ENCODE data around the gene CNIH2. TPM values are rescaled to one million over a fixed set of nuclear protein-coding genes. Genes with fewer than 3 reads are reported as not detected.
"Not testable (repeated sequence)": the region's sequence is repeated elsewhere in the genome, so short reads cannot be mapped to it uniquely, and the experiment has no call there.

The CNIH2 gene
- total RNA-seq, 1 donor from 2014 or later: 1.7 TPM

DNA sequence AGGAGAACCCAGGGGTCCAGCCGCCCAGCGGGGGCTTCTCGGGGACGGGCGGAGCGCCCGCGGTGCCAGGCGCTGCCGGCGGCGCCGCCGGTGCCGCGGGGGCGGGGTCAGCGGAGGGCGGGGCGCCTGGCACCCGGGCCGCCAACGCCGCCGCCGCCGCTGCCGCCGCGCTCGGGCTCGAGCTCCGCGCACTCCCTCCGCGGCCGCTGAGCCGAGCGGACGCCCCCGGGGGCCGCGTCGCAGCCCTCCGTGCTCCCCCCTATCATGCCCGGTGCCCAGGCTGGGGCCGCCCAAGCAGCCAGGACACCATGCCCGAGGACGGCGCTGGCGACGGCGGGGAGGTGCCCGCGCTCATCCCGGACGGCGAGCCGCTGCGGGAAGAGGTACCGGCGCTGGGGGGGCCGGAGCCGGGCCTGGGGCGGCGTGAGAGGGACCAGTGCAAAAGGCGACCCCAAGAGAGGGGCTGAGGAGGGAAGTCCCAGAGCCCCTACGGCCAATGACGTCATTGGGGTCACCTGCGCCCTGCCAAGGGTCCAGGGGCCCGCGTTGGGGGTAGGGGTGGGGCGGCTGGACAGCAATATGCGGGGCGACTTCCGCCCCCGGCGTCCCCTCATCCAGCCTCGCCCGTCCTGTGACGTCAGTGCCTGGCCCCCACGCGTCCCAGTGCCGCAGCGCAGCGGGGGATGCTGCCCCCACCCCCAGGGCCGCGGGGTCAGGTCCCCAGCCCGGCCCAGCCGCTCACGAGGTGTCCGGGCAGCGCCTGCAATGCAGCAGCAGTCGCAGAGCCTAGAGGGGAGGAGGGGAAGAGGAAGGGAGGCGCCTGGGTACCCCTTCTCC, 13.9 kb downstream of the CNIH2 start, which contains the start of gene TMEM151A:
TMEM151A (plus strand) TSS at position 189 of the 837 bp plus-strand sequence; CDS start at position 309, 120 bp downstream.
- no peak for DNase-seq

DNA sequence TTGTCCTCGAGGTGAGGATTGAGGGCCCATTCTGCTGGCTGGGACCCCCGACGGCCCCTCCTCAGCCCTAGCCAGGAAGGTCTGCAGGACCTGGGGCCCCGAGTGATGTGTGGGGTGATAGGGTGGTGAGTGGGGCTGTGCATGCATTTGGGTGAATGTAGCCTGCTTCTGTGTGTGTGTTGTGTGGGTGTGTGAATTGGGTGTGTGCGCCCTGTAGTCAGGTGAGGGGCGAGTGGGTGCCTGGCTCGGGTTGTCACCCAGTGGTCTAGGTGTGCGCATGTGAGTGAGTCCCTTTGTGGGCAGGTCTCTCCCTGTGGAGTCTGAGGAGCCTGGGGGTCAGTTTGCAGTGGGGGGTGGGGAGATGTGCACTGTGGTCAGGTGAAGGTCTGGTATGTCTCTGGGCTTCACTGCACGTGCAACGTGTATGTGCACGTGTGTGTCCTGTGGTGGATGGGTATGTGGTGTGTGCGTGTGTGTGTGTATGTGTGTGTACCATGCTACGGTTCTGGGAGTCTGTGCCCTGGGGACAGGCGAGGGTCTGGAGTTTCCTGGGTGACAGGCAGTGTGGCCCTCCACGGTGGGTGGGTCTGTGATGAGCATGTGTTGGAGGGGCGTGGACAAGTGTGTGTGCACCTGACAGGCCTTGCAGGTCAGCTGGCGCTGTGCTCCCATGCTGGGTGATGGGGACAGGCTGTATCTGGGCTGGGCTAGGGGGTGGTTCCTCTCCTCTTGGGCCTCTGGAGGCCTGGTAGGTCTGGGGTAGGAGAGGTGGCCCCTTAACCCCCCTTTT, 14.8 kb downstream of the CNIH2 start:
- DNase-seq: no peak

- no peak for DNase-seq
Observed at GRCh38 chr11:66293352-66293751, 15.4 kb downstream of the CNIH2 start.

- no peak for DNase-seq
Observed at GRCh38 chr11:66293777-66294625, 16.0 kb downstream of the CNIH2 start.

- DNase-seq: no peak
Observed at GRCh38 chr11:66294626-66295620, 16.9 kb downstream of the CNIH2 start.

DNA sequence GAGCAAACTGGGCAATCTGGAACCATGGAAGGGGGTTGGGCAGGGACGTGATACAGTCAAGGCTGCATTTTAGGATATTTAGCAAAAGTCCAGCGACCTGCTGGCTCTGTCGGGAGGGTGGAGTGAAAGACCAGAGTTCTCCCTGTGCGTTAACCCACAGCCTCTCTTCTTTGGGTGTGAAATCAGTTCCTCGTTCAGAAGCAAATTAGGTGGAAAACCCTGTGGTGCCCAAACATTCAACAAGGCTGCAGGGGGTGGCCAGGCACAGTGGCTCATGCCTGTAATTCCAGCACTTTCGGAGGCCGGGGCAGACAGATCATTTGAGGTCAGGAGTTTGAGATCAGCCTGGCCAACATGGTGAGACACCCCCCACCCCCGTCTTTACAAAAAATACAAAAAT, 19.6 kb downstream of the CNIH2 start:
- DNase-seq: no peak

DNA sequence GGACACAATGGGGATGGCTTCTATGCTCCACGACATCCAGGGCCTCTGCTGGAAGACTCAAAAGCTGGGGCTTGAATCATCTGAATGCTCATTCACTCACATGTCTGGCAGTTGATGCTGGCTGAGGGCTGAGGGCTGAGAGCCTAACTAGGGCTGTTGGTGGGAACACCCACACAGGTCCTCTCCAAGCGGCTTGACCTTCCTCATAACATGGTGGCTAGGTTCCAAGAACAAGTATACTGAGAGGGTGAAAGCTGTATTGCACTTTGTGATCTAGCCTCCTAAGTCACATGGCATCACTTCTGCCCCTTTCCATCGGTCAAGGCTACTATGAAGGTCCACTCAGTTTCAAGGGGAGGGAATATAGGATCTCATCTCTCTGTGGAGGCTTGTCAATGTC, 21.2 kb downstream of the CNIH2 start:
- DNase-seq: no peak

DNA sequence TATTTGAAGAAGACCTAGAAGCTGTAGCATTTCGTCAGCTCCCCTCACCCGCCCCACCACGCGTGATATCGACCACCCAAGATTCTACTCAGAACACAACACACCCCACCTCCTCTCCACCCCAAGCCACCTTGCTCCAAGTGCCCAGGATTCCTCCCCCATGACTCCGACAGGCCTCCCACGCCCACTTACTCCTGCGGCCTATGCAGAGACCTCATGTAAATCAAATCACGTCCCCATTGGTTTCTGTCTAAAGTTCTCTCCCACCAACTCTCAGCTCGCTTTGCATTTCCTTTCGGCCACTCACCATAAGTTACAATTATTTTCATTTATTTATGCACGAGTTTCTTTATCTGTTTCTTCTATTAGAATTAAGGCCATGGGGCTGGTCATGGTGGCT, 24.7 kb downstream of the CNIH2 start:
- DNase-seq: no peak

DNA sequence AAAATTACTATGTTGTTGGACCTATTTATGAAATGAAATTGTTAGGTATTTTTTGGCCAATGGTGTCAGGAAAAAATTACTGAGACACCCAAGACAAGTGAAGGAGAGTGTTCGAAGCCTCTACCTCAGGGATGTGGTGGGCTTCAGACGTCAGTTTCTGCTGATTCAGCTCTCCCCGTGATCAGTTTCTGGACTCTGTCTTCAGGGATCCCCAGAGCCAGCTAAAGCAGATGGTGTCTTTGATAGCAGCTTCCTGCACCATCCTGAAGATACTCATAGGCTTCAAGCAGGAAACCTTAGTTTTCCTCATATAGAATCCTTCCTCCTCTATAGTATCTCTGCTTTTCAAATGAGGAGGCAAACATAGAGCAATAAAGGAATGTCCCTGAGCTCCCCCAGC, 31.5 kb downstream of the CNIH2 start:
- no peak for DNase-seq

DNA sequence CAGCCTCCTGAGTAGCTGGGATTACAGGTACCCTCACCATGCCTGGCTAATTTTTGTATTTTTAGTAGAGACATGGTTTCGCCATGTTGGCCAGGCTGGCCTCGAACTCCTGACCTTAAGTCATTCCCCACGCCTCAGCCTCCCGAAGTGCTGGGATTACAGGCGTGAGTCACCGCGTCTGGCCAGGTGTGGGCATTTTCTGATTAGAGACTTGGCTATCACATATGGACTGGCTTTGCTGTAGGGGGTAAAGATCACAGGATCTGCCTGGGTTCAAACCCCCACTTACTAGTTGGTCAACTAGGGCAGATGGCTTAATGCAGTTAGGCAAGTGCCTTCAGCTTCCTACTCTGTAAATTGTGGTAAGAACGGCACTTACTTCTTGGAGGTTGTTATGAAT, 32.3 kb downstream of the CNIH2 start:
- DNase-seq: no peak

DNA sequence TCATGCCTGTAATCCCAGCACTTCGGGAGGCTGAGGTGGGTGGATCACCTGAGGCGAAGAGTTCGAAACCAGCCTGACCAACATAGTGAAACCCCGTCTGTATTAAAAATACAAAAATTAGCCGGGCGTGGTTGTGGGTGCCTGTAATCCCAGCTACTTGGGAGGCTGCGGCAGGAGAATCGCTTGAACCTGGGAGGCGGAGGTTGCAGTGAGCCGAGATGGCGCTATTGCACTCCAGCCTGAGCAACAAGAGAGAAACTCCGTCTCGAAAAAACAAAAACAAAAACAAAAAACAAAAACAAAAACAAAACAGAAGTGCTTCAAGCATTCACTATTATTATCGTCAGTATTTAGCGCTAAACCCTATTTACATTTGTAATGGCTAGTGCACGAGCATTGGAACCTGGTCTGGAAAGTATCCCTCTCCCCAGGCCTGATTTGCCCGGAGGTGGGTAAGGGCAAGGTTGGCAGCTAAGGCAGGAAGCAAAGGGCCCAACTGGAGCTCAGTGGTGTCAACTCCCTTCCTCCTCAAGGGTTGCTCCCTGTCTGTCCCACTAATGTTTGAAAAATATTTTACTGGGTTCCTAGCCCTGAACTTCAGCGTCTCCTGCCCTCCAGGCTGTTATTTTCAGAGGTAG, 32.9 kb downstream of the CNIH2 start:
- DNase-seq: not testable (repeated sequence)

DNA sequence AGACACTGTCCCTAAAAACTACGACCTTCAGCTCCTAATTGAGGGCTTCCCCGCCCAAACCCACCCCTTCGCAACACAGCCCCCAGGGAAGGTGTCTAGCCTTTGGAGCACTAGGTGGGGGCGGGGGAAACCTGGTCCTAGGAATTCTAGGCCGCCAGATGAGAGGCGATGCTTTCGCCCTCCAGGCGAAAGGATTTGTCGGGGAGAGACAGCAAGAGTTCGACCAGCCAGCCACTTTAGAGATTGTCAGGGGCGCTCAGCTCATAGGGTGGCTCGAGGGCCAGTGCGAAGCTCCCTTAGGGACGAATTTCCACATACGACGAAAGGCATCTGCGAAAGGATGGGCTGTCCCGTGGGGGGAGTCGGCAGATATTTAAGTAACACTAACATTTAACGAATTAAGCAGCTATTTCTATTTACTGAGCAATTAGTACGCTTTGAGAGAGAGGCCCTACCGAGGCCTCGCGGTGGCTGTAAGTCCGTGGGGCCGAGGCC, 33.5 kb downstream of the CNIH2 start:
- no peak for DNase-seq

DNA sequence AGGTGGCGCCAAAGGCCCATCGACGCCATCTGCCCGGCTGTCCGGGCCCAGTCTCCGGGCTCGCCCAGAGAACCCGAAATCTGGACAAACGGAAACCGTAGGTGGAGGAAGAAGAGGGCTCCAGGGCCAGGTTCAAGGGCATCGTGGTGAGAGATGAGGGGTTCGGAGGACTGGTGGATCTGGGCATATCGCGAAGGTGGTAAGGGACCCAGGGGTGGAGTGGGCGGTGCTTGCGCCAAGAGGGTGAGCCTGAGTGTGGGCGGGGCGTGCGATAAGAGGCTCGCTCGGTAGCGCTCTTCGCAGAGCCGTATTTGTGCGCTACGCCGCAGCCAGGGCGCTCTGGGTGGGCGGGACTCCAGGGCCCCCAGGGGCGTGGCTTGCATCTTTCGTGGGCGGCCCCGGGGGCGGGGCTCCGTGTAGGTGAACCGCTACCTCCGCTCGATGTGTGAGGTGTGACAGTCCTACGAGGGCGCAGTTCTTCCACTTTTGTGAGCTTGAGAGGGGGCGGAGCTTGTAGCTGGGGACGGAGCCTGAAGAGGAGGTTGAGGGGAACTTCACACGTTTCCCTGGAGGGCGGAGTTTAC, 34.1 kb downstream of the CNIH2 start:
- peak; percentile 94 for DNase-seq

- peak; percentile 98 for DNase-seq
Observed at GRCh38 chr11:66312549-66313320, 34.8 kb downstream of the CNIH2 start.

DNA sequence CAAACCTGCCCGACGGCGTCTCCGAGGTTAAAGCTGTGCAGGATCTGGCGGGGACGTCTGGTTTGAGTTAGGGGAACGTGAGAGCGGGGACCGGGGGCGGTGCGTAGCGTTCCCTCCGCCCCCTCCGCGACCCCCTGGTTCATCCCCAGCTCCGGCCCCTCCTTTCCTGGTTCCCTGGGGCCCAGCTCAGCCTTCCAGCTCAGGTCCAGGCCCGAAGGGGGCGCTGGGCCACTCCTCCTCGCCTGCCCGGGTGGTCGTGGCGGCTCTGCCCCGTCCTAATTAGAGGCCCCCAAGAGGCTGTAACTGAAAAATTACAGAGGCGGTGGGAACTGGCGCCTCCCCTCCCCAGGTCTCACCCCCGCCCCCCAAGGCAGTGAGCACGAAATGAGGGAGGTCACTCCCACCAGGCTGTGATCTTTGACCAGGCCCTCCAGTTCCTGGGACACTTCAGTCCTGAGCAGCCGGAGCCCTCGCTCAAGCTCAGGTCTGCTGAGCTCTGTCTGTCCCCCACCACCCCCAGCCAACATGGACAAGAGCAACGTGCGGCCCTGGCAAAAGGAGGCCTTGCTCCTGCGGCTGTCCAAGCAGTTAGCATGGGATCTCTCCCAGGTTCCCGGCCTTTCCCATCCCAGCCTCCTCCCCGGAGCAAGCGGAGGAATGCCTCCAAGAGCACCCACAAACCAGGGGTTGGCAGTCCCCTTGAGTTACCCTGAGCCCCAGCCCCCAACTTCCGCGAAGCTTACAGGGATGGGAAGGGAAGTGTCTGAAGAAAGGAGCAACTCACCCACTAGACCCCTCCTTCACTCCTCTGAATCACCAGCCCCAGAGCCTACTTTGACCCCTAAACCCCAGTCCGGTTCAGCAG, 35.6 kb downstream of the CNIH2 start:
- DNase-seq: peak; percentile 86

GRCh38 chr11:66314186-66314501, 36.2 kb downstream of the CNIH2 start:
- DNase-seq: no peak

GRCh38 chr11:66314561-66315497, 36.9 kb downstream of the CNIH2 start:
- no peak for DNase-seq

All from tongue (tissue), 2 donors.